Measurements from ENCODE around the gene MIDN. TPM values are rescaled to one million over a fixed set of nuclear protein-coding genes. Genes with fewer than 3 reads are reported as not detected.
A peak's percentile ranks its signal among the peaks of the same experiment; 100 is the strongest.

The MIDN gene
- total RNA-seq, 1 donor from 2014 or later = 193 TPM

GRCh38 chr19:1239420-1239795, 9.0 kb upstream of the MIDN start:
- no peak for TF ChIP-seq CTCF (IDR thresholded peaks at IDR 0.05; ENCODE audit: unreplicated experiment)
- Mint-ChIP-seq H3K27me3 (no peaks in the 10 kb centered on the region), H3K36me3 (ENCODE audit: insufficient read depth) (no peaks in the 10 kb centered on the region), H3K9me3 (ENCODE audit: low read depth) (no peaks in the 10 kb centered on the region), H3K4me3 (ENCODE audit: low read depth) (peak overlapping the region; percentile 76), H3K4me1 (ENCODE audit: low read depth) (peaks cover 11% of the 10 kb centered on the region), H3K27ac (peak overlapping the region; percentile 89)
- no peak for DNase-seq (ENCODE audit: low spot score, unreplicated experiment)

GRCh38 chr19:1239796-1240737, 8.3 kb upstream of the MIDN start:
- peak overlapping the region; percentile 76 for H3K4me3 Mint-ChIP-seq (ENCODE audit: low read depth)

GRCh38 chr19:1240925-1241324, 7.5 kb upstream of the MIDN start:
- TF ChIP-seq CTCF (IDR thresholded peaks at IDR 0.05; ENCODE audit: unreplicated experiment) = no peak
- Mint-ChIP-seq H3K27ac (peak overlapping the region; percentile 96), H3K36me3 (ENCODE audit: insufficient read depth) (no peaks in the 10 kb centered on the region), H3K4me3 (ENCODE audit: low read depth) (peak overlapping the region; percentile 69), H3K4me1 (ENCODE audit: low read depth) (peaks cover 13% of the 10 kb centered on the region), H3K9me3 (ENCODE audit: low read depth) (no peaks in the 10 kb centered on the region), H3K27me3 (no peaks in the 10 kb centered on the region)
- no peak for DNase-seq (ENCODE audit: low spot score, unreplicated experiment)

More at GRCh38 chr19:1239796-1240737, 8.3 kb upstream of the MIDN start:
- Mint-ChIP-seq H3K36me3 (ENCODE audit: insufficient read depth) (no peaks in the 10 kb centered on the region), H3K27ac (no peak overlapping the region), H3K4me1 (ENCODE audit: low read depth) (peaks cover 13% of the 10 kb centered on the region), H3K27me3 (no peaks in the 10 kb centered on the region), H3K9me3 (ENCODE audit: low read depth) (no peaks in the 10 kb centered on the region)
- peak; percentile 98 for TF ChIP-seq CTCF (IDR thresholded peaks at IDR 0.05; ENCODE audit: unreplicated experiment)
- peak; percentile 89 for DNase-seq (ENCODE audit: low spot score, unreplicated experiment)

- Mint-ChIP-seq H3K9me3 (ENCODE audit: low read depth) (no peaks in the 10 kb centered on the region), H3K4me3 (ENCODE audit: low read depth) (peak within 1 kb of the TSS; percentile 81), H3K4me1 (ENCODE audit: low read depth) (peaks cover 13% of the 10 kb centered on the region), H3K27me3 (no peaks in the 10 kb centered on the region), H3K36me3 (ENCODE audit: insufficient read depth) (no peaks in the 10 kb centered on the region), H3K27ac (peak within 1 kb of the TSS; percentile 96)
- DNase-seq (ENCODE audit: low spot score, unreplicated experiment) = peak; percentile 69
- no peak for TF ChIP-seq CTCF (IDR thresholded peaks at IDR 0.05; ENCODE audit: unreplicated experiment)
Observed at GRCh38 chr19:1241417-1242095, 6.8 kb upstream of the MIDN start, which contains the start of gene ATP5F1D. Gene ATP5F1D (plus strand): TSS chr19:1241751. CDS start chr19:1241851, 100 bp downstream.

All from progenitor cell of endocrine pancreas (in vitro differentiated cells).